GM12872 (cell line): ENCODE measurements around the gene CHRNA1.

Source experiments
- CTCF ChIP-seq: IDR thresholded peaks from 3 replicates; pipeline ENCODE4 v1.5.1; 2011; ENCODE audit warnings: low read depth, mild to moderate bottlenecking, low read length, moderate library complexity; ENCODE audit not compliant: insufficient read depth

Gene CHRNA1

GRCh38 chr2:174702541-174702940 lies 61.7 kb downstream of the CHRNA1 start:
- no peak for TF ChIP-seq CTCF

- TF ChIP-seq CTCF, result peak; percentile 61
Observed at GRCh38 chr2:174699993-174700766, 64.1 kb downstream of the CHRNA1 start.
